ENCODE data around the gene TCHP.
"Not testable (repeated sequence)": the region's sequence is repeated elsewhere in the genome, so short reads cannot be mapped to it uniquely, and the experiment has no call there.

The TCHP gene

GRCh38 chr12:109899783-109900751 lies at the start of gene TCHP:
TCHP (plus strand) TSS chr12:109900274; CDS start chr12:109903027, 2,753 bp downstream.
- DNase-seq (ENCODE audit: low read depth) = peak; percentile 90
- peak within 1 kb of the TSS; percentile 93 for H3K4me3 ChIP-seq (ENCODE audit: low read length)
- peak; percentile 45 for TF ChIP-seq CTCF (IDR thresholded peaks at IDR 0.05; ENCODE audit: insufficient read depth, low read depth, low read length, missing control alignments)

DNA sequence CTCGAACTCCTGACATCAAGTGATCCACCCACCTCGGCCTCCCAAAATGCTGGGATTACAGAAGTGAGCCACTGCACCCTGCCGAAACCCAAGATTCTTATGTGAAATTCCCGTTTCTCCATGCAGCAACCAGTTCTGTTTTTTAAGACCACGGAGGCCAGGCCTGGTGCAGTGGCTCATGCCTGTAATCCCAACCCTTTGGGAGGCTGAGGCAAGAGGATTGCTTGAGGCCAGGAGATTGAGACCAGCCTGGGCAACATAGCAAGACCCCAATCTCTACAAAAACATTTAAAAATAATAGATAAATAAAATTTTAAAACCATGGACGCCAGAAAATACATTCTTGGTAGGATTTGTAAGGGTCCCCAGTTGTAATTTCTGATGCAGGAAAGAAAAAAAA lies 49.6 kb upstream of the TCHP start:
- not testable (repeated sequence) for DNase-seq (ENCODE audit: low read depth); H3K4me3 ChIP-seq (ENCODE audit: low read length)

DNA sequence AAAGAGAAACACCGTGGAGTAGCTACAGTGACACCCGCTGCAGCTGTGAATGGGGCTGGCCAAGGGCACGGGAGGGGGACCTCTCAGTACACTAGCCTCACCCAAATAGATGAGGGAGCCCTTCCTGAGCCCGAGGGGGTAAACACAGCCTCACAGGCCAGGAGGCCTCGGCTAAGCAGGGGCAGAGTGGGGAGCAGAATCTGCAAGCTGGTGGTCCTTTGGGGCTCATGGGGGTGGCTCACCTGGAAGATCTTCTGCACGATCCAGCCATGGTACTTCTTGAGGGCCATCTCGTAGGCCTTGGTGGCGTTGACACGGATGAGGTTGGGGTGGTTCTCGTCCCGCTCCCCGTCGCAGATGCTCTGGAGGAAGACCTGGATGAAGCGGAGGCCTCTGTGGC lies 44.7 kb upstream of the TCHP start:
- DNase-seq (ENCODE audit: low read depth) = no peak
- no peak for TF ChIP-seq CTCF (IDR thresholded peaks at IDR 0.05; ENCODE audit: insufficient read depth, low read depth, low read length, missing control alignments)
- H3K4me3 ChIP-seq (ENCODE audit: low read length) = no peak overlapping the region

DNA sequence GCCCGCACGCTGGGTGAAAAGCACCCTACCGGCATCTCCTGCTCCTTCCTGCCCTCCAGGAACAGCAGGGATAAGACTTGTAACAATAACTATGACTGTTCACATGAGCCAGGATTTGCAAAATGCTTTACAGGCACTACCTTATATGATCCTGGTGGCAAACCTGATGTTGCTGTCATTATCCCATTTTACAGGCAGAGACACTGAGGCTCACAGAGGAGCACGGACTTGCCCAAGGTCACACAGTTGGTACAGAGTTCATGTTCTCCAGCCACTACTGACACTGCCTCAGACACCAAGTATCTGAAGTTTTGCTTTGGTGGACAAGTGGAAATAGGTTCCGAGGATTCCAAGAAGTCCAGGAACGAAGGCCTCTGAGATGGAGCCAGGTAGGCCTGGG lies 42.4 kb upstream of the TCHP start:
- DNase-seq (ENCODE audit: low read depth) = no peak
- no peak overlapping the region for H3K4me3 ChIP-seq (ENCODE audit: low read length)
- TF ChIP-seq CTCF (IDR thresholded peaks at IDR 0.05; ENCODE audit: insufficient read depth, low read depth, low read length, missing control alignments) = no peak

DNA sequence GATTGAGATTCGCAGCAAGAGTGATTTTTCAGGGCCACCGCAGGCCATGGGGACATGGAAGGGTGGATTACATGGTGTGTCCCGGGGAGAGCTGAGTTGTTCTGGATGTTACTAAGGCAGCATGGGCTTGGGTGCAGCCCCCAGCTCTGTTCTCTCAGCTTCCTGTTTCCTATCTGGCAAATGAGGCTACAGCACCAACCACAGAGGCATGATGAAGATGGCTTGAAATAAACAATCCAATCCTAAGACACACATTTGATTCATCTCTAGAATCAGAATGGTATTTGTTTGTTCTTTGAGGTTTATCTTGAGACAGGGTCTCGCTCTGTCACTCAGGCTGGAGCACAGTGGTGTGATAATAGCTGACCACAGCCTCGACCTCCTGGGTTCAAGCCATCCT lies 41.3 kb upstream of the TCHP start:
- DNase-seq (ENCODE audit: low read depth) = no peak
- no peak for TF ChIP-seq CTCF (IDR thresholded peaks at IDR 0.05; ENCODE audit: insufficient read depth, low read depth, low read length, missing control alignments)
- H3K4me3 ChIP-seq (ENCODE audit: low read length) = no peak overlapping the region

- TF ChIP-seq CTCF (IDR thresholded peaks at IDR 0.05; ENCODE audit: insufficient read depth, low read depth, low read length, missing control alignments) = no peak
- DNase-seq (ENCODE audit: low read depth) = no peak
- no peak overlapping the region for H3K4me3 ChIP-seq (ENCODE audit: low read length)
Measured at GRCh38 chr12:109860977-109861376, 39.1 kb upstream of the TCHP start.

- TF ChIP-seq CTCF (IDR thresholded peaks at IDR 0.05; ENCODE audit: insufficient read depth, low read depth, low read length, missing control alignments) = no peak
- no peak for DNase-seq (ENCODE audit: low read depth)
- no peak overlapping the region for H3K4me3 ChIP-seq (ENCODE audit: low read length)
Measured at GRCh38 chr12:109861689-109862314, 38.3 kb upstream of the TCHP start.

- DNase-seq (ENCODE audit: low read depth); H3K4me3 ChIP-seq (ENCODE audit: low read length): not testable (repeated sequence)
Measured at GRCh38 chr12:109862491-109862890, 37.6 kb upstream of the TCHP start.
